Kidney (tissue), 14 donors: ENCODE results near the gene SP100. TPM values are rescaled to one million over a fixed set of nuclear protein-coding genes. Genes with fewer than 3 reads are reported as not detected.

ENCODE experiments used
- DNase-seq, 5 donors: peaks; one replicate each; pipeline ENCODE4 v3.0.0-alpha.2; 2013 to 2020
- FAIRE-seq: peaks from 2 replicates; lab custom pipeline; 2012; peaks lifted over from hg19 to GRCh38; lab: Jason Lieb, UNC
- H3K27ac ChIP-seq, 2 donors: one replicate each; pipeline ENCODE4 v1.7.0; 2013; ENCODE audit warnings: low read depth in 2 of 2, low read length in 2 of 2, inconsistent platforms in 1 of 2
- H3K27me3 ChIP-seq: one replicate; pipeline ENCODE4 v1.7.1; 2013; ENCODE audit warnings: low read length, inconsistent platforms; ENCODE audit not compliant: control insufficient read depth, insufficient read depth
- H3K36me3 ChIP-seq, 3 donors: one replicate each; pipeline versions ENCODE4 v1.7.0 to v1.7.1; 2013; ENCODE audit warnings: low read length in 3 of 3, control low read depth in 1 of 3, inconsistent platforms in 1 of 3; ENCODE audit not compliant: insufficient read depth in 3 of 3, control insufficient read depth in 2 of 3
- H3K4me1 ChIP-seq, 3 donors: one replicate each; pipeline versions ENCODE4 v1.7.0 to v1.7.1; 2013; ENCODE audit warnings: low read length in 3 of 3, inconsistent platforms in 1 of 3, low read depth in 1 of 3; ENCODE audit not compliant: control insufficient read depth in 2 of 3, insufficient read depth in 2 of 3
- H3K4me3 ChIP-seq, 3 donors: one replicate each; pipeline versions ENCODE4 v1.7.0 to v1.8.1; 2013; ENCODE audit warnings: low read length in 3 of 3, control low read depth in 1 of 3, inconsistent platforms in 1 of 3
- H3K9ac ChIP-seq, 3 donors: one replicate each; pipeline versions ENCODE4 v1.7.0 to v1.7.1; 2013; ENCODE audit warnings: low read length in 3 of 3, control low read depth in 1 of 3, inconsistent platforms in 1 of 3
- H3K9me3 ChIP-seq, 3 donors: one replicate each; pipeline versions ENCODE4 v1.7.0 to v1.7.1; 2013; ENCODE audit warnings: low read length in 3 of 3, control low read depth in 1 of 3, inconsistent platforms in 1 of 3; ENCODE audit not compliant: control insufficient read depth in 2 of 3, insufficient read depth in 1 of 3
- intact Hi-C: fragments of 100-400 bp; cut with DNase I; formaldehyde crosslinking; loops from one replicate; pipeline ENCODE4 v1.11.1; 2022
- polyA plus RNA-seq: library from polyadenylated mRNA; stranded (reverse); fragments of 350-450 nt; fragmentation: Illumina TruSeq; extraction: RNeasy Lipid Tissue Mini Kit (QIAGEN cat#74804); gene quantifications from one replicate; pipeline ENCODE4 v1.2.3, GENCODE V29; 2014; ENCODE audit warnings: low read depth, low replicate concordance; ENCODE audit not compliant: insufficient read depth
- total RNA-seq: library from RNA; stranded (reverse); fragmentation: NEBNext Ultra II Directional; extraction: Animal tissue kit (Norgen Biotek cat#: 25700); gene quantifications from one replicate; pipeline ENCODE4 v1.2.1, GENCODE V29; 2021
- TF ChIP-seq, protein P1 (sequence below): IDR thresholded peaks from 3 replicates; pipeline ENCODE4 v1.5.1; 2012; ENCODE audit warnings: mild to moderate bottlenecking, moderate library complexity, borderline replicate concordance; ENCODE audit not compliant: insufficient read depth; ENCODE audit errors: extremely low read depth
- donor health status: control.
- donor health status: control.
- donor health status: control.
- donor health status: control.
- donor health status: control.
- donor health status: DM: yes; HTN: yes; CAD: no.
- donor health status: Normal renal cell carcinoma (clear cell type).

Gene SP100
- total and polyA plus RNA-seq, 2 donors from 2014 or later, result 35.7 to 118 TPM

- no peaks in the 10 kb centered on the region for H3K27me3 ChIP-seq
- no peaks in the 10 kb centered on the region for H3K4me1 ChIP-seq
- TF ChIP-seq, protein P1, sequence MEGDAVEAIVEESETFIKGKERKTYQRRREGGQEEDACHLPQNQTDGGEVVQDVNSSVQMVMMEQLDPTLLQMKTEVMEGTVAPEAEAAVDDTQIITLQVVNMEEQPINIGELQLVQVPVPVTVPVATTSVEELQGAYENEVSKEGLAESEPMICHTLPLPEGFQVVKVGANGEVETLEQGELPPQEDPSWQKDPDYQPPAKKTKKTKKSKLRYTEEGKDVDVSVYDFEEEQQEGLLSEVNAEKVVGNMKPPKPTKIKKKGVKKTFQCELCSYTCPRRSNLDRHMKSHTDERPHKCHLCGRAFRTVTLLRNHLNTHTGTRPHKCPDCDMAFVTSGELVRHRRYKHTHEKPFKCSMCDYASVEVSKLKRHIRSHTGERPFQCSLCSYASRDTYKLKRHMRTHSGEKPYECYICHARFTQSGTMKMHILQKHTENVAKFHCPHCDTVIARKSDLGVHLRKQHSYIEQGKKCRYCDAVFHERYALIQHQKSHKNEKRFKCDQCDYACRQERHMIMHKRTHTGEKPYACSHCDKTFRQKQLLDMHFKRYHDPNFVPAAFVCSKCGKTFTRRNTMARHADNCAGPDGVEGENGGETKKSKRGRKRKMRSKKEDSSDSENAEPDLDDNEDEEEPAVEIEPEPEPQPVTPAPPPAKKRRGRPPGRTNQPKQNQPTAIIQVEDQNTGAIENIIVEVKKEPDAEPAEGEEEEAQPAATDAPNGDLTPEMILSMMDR, result no peak
- H3K9ac ChIP-seq, result no peak overlapping the region
- no peaks in the 10 kb centered on the region for H3K9me3 ChIP-seq
- no peaks in the 10 kb centered on the region for H3K36me3 ChIP-seq
- FAIRE-seq (no peak), DNase-seq (no peak)
- intact Hi-C loops, result no loop called here
- no peak overlapping the region for H3K27ac ChIP-seq
- no peak overlapping the region for H3K4me3 ChIP-seq
Observed at GRCh38 chr2:230552181-230552580, 136.2 kb downstream of the SP100 start.

GRCh38 chr2:230557065-230557464 lies 141.1 kb downstream of the SP100 start:
- Histone ChIP-seq H3K9ac (no peak overlapping the region), H3K9me3 (no peaks in the 10 kb centered on the region), H3K4me3 (no peak overlapping the region), H3K36me3 (no peaks in the 10 kb centered on the region), H3K4me1 (no peaks in the 10 kb centered on the region), H3K27me3 (no peaks in the 10 kb centered on the region), H3K27ac (no peak overlapping the region)
- no peak for DNase-seq
- intact Hi-C loops, result no loop called here
- no peak for FAIRE-seq
- TF ChIP-seq, protein P1, result no peak

GRCh38 chr2:230564805-230565779 lies 149.1 kb downstream of the SP100 start:
- Histone ChIP-seq H3K9me3 (no peaks in the 10 kb centered on the region), H3K4me3 (no peak overlapping the region), H3K4me1 (no peaks in the 10 kb centered on the region), H3K27ac (no peak overlapping the region), H3K9ac (no peak overlapping the region), H3K36me3 (no peaks in the 10 kb centered on the region), H3K27me3 (no peaks in the 10 kb centered on the region)
- DNase-seq, result no peak
- TF ChIP-seq, protein P1, result no peak
- FAIRE-seq, result no peak
- intact Hi-C loops, result no loop called here
